Measurements from ENCODE around the gene CRYBB3.

CRYBB3 gene

GRCh38 chr22:25199731-25200520 is at the start of gene CRYBB3:
TSS of gene CRYBB3 (plus strand) at chr22:25199858. CDS start at chr22:25201397, 1,539 bp downstream.
- DNase-seq (ENCODE audit: low read depth), result no peak

DNA sequence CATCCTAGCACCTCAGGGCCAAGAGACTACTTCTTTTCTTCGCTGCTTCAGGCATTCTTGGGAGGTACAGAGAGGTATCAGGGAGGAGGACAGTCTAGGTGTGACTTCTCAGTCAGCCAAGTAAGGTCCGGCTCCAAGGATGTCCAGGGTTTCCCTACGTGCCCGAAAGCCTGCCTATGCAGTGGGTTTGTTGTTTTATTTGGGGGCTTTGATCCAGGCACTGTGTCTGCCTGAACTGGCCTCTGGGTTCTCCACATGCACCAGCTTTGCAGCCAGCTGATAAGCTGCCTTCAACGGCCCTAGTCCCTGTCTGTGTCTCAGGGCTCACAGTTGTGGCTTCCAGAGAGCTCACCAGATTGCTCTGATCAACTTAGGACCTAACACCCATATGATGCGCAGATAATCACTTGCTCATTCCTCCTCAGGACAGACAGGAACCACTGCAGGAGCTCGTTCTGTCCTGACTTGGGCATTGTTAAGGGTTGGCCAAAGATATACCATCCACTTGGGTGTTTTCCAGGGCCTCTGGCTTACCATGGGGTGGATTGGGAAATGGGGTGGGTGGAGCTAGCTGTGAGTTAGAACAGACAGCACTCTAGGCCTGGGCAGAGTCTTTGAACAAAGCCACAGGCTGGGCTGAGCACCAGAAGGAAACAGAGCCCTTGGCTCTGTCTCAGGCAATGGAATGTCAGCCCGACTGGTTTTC is 45.5 kb upstream of the CRYBB3 start:
- peak; percentile 82 for DNase-seq (ENCODE audit: low read depth)

DNA sequence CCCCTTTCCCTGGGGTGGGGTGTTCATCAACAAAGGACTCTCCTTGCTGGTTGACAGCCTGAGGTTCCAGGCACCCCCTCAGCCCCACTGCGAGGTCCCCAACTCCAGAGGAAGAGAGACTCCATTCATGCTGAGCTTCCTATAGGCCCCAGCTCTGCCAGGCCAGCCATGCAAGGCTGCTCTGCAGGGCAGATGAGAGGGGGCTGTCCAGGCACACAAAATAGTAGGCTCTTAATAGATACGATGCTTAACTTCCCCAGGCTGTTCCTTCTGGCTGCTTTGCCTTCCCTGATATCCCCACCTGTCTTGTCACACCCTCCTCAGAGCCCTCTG is 45.0 kb upstream of the CRYBB3 start:
- no peak for DNase-seq (ENCODE audit: low read depth)

GRCh38 chr22:25156736-25157135 is 42.9 kb upstream of the CRYBB3 start:
- no peak for DNase-seq (ENCODE audit: low read depth)

- no peak for DNase-seq (ENCODE audit: low read depth)
These were observed 40.6 kb upstream of the CRYBB3 start for GRCh38 chr22:25159028-25159427.

GRCh38 chr22:25160120-25160996 is 39.3 kb upstream of the CRYBB3 start:
- DNase-seq (ENCODE audit: low read depth), result no peak

DNA sequence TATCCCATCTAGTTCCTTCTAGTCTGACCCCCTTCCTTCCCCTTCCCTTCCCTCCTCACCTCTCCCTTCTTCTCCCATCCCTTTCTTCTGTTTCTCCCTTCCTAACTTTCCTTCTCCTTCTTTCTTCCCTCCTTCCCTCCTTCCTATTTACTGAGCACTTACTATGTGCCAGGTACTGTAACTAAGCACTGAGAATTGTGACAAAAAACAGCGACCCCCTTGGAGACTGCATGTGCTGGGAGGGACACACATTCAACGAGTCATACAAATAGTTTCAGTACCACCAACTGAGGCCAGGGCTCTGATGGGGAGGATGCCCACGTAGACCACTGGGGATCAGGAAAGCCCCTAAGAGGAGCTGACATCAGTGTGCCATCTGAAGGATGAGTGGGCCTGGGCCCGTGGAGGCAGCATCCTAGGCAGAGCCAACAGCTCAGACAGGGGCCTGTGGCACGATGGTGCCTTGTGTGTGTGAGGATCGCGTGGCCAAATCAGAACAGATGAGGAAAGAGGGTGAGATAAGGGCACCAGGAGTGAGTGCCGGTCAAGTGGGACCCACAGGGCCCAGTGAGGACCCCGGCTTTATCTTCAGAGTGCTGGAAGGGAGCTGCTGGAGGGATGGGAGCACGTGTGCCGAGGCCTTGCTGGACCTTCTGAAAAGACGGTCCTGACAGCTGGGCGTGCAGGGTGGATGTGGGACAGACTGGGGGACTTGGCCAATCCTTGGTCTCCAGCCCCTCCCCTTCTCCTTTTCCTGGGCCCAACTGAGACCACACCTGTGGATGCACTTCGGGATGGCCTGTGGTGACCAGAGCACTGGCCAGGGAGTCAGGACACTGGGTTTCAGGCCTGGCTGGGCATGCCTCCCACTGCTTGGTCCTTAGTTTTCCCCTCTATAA is 38.4 kb upstream of the CRYBB3 start:
- no peak for DNase-seq (ENCODE audit: low read depth)

DNA sequence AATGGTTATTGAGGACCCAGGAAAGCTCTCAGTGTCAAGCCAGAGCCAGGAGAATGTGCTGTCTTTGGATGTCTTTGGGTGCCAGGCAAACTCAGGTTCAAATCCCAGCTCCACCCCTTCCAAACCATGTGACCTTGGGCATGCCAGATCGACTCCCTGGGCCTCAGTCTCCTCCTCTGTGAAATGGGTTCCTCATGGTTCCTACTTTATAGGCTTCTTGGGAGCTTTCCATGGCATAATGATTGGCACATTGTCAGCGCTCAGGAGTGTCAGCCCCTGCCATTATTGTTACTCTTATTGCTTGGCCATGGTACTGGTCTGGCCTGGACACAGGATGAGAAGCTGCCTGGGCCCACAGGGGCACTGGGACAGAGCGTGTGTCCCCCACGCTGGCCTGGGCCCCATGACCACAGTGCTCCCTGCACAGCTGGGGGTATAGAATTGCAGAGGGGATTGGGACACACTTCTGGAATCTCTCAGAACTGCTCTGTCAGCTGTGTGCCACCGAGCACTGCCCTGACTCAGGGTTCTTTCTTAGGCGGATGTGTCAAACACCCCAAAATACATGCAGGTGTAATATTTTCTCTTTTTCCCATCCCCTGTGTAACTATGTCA is 37.6 kb upstream of the CRYBB3 start:
- DNase-seq (ENCODE audit: low read depth), result no peak

- DNase-seq (ENCODE audit: low read depth), result no peak
These were observed 37.1 kb upstream of the CRYBB3 start for GRCh38 chr22:25162561-25162960.

- no peak for DNase-seq (ENCODE audit: low read depth)
These were observed 33.9 kb upstream of the CRYBB3 start for GRCh38 chr22:25165785-25166184.

DNA sequence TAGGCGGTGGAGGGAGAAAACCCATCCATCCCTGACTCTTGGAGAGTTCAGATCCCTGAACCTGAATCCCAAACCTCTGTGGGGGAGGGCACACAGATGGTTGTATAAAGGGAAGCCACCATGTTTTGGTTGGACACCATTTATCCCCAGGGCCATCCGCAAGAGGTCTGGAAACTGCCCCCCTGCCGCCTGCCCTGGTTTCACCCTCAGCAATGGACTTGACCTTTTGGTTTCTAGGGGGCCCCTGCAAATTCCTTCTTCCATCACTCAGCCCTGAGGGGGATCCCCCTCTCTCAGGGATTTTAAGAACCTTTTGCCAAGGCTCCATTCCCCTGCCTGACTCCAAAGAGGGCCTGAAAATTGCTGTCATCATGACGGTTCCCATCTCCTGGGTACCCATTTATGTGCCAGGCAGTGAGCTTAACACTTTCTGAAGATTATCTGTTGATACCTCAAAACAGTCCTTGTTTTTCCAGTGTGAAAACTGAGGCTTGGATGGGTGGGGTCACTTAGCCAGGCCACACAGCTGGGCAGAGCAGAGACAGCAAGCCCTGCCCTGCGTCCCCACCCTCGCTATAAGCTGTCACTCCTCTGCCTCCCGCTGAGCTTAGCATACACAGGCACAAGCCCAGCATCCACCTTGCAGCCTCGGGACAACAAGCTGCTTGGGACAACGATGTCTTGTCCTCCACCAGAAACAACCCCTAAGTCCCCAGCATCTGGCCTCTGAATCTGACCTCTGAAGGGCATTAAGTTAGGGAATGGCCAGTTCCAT is 33.2 kb upstream of the CRYBB3 start:
- no peak for DNase-seq (ENCODE audit: low read depth)

GRCh38 chr22:25167082-25167481 is 32.6 kb upstream of the CRYBB3 start:
- DNase-seq (ENCODE audit: low read depth), result no peak

GRCh38 chr22:25167834-25168601 is 31.6 kb upstream of the CRYBB3 start:
- DNase-seq (ENCODE audit: low read depth), result no peak

DNA sequence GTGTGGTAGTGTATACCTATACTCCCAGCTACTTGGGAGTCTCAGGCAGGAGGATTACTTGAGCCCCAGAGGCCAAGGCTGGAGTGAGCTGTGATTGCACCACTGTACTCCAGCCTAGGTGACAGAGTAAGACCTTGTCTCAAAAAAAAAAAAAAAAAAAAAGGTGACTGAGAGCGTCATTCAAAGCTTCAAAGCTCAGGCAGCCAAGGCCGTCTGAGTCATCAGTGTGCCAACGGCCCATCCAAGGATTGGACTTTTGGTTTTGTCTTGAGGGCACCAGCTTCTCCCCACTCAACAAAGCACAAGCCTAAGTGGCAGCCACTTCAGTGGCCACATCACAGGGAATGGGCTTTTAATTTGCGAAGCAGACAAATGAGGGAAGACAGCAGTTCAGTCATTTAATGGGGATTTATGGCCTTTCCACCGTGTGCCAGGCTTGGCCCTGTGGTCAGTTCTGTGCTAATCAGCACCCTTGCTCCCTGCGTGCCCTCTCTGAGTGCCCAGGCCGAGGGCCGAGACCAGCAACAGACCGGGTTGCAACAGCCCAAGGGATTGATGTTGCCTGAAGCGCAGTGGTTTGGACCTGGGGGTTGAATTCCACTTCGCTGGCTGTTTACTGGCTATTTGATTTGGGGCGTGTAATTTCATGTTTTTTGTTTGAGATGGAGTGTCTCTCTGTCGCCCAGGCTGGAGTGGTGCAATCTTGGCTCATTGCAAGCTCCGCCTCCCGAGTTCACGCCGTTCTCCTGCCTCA is 30.2 kb upstream of the CRYBB3 start:
- DNase-seq (ENCODE audit: low read depth), result no peak

GRCh38 chr22:25170426-25170980 is 29.2 kb upstream of the CRYBB3 start:
- no peak for DNase-seq (ENCODE audit: low read depth)

DNA sequence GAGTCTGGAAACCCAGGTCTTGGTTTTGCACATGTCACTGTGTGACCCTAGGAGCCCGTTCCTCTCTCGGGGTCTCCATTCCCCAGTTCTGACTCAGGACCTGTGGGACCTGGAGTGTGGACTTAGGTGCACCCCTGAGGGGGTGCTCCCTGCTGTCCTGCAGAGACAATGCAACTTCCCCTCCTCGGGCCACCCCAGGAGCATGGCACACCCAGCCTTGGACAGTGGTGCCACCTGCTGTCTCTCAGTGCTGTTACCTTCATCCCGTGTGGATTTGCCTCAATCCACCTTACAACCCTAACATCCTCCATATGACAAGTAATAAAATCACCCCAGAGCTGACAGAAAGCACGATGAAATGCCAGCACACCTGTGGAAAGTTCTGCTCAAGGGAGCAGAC is 27.5 kb upstream of the CRYBB3 start:
- DNase-seq (ENCODE audit: low read depth), result no peak

DNA sequence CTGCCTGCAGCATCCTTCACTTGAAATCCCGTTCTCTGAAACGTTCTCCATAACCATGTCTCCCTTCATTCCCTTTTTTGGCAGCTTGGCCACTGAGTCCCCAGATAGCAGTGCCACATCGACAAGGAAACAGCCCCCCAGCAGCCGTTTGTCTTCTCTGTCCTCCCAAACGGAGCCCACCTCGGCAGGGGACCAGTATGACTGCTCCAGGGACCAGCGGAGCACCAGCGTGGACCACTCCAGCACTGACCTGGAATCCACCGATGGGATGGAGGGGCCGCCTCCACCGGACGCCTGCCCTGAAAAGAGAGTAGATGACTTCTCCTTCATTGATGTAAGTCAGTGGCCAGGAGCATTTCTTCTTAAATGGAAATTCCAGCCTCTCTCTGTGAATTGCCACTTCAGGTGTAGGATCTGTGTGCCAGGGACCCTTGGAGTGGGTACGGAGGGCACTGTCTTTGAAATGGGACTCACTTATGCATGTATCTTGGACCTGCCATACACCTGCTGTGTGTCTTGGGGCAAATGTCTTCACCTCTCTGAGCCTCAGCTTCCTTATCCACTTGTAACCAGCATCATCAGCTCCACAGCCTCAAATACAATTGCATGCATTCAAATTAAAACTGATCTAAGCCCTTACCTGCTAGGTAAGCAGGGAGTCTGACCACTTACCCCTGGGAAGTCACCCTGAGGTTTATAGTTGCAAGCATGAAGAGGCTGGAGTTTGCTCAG is 25.3 kb upstream of the CRYBB3 start:
- DNase-seq (ENCODE audit: low read depth), result no peak

DNA sequence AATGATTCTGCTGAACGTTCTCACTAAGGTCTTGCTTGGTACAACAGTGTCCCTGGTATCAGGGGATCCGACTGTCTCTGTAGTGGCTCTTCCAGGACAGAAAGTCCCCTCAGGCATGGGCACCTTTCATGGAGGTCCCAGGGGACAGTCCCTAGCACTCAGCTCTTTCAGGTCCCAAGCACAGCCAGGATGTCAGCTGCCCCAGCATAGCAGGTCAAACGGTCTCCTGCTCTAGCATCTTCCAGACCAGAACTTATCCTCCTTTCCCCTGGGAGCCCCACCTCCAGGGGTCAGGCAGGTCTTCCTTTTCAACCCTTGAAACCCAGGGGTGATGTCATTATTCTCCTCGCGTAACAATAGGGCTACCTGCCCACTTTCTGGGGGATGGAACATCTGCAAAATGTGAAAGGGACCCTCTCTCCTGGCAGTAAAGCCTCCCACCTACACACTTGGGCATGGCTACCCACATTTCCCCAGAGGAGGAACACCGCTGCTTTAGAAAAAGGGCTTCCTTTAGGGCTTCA is 24.7 kb upstream of the CRYBB3 start:
- DNase-seq (ENCODE audit: low read depth), result no peak
